OCI-LY7 (cell line): ENCODE data around the gene KCNAB2. TPM values are rescaled to one million over a fixed set of nuclear protein-coding genes. Genes with fewer than 3 reads are reported as not detected.
"Not testable (repeated sequence)": the region's sequence is repeated elsewhere in the genome, so short reads cannot be mapped to it uniquely, and the experiment has no call there.

Experiments
- BruUV-seq: library from RNA; stranded (reverse); fragments of 400-500 nt; replicated peaks from 2 replicates; lab custom pipeline; 2021; lab: Mats Ljungman, UMichigan
- CTCF ChIA-PET: fragments of 300-600 bp; sonication (Branson Sonifier 250); formaldehyde crosslinking; loops from one replicate; lab custom pipeline; 2022; ENCODE audit warnings: antibody characterized with exemption; ENCODE audit not compliant: unreplicated experiment; lab: Charles Lee
- POLR2A ChIA-PET: fragments of 300-600 bp; sonication (Branson Sonifier 250); formaldehyde crosslinking; loops from one replicate; lab custom pipeline; 2022; ENCODE audit warnings: antibody characterized with exemption; lab: Charles Lee
- DNase-seq: peaks from one replicate; pipeline ENCODE4 v3.0.0-alpha.2; 2015; ENCODE audit warnings: low spot score
- H2AFZ ChIP-seq: fragments of 200-600 bp; sonication (generic), shearing (Covaris generic); 2 replicates; pipeline ENCODE4 v1.6.1; 2014; ENCODE audit warnings: mild to moderate bottlenecking, antibody characterized with exemption, low read length, moderate library complexity
- H3K27ac ChIP-seq: fragments of 200-600 bp; sonication (generic); 2 replicates; pipeline ENCODE4 v1.5.1; 2014; ENCODE audit warnings: mixed run types, low read depth, mild to moderate bottlenecking, moderate library complexity, low read length, inconsistent platforms; ENCODE audit not compliant: poor library complexity, severe bottlenecking
- H3K36me3 ChIP-seq: fragments of 200-600 bp; sonication (generic); 2 replicates; pipeline ENCODE4 v1.6.1; 2014; ENCODE audit warnings: mild to moderate bottlenecking, antibody characterized with exemption, low read length, moderate library complexity, mixed read lengths; ENCODE audit not compliant: insufficient read depth
- H3K4me1 ChIP-seq: fragments of 200-600 bp; sonication (generic); 2 replicates; pipeline ENCODE4 v1.5.1; 2014; ENCODE audit warnings: mild to moderate bottlenecking, low read length; ENCODE audit not compliant: insufficient read depth, poor library complexity, severe bottlenecking
- H3K4me2 ChIP-seq: fragments of 200-600 bp; sonication (generic); 2 replicates; pipeline ENCODE4 v1.6.1; 2014; ENCODE audit warnings: mild to moderate bottlenecking, low read length
- H3K4me3 ChIP-seq: fragments of 200-600 bp; sonication (generic); 2 replicates; pipeline ENCODE4 v1.5.1; 2014; ENCODE audit warnings: mild to moderate bottlenecking, low read depth, low read length; ENCODE audit not compliant: poor library complexity, severe bottlenecking
- H3K79me2 ChIP-seq: fragments of 200-600 bp; sonication (generic); 2 replicates; pipeline ENCODE4 v1.6.1; 2016; ENCODE audit warnings: low read depth, mild to moderate bottlenecking, low read length, moderate library complexity, mixed read lengths; ENCODE audit not compliant: insufficient read depth
- H3K9me2 ChIP-seq: fragments of 200-600 bp; sonication (generic); 2 replicates; pipeline ENCODE4 v1.6.1; 2016; ENCODE audit warnings: mild to moderate bottlenecking, low read length, mixed read lengths; ENCODE audit not compliant: insufficient read depth
- H3K9me3 ChIP-seq: fragments of 200-600 bp; sonication (generic); 2 replicates; pipeline ENCODE4 v1.6.1; 2014; ENCODE audit warnings: mild to moderate bottlenecking, mixed run types, low read length, mixed read lengths
- H4K20me1 ChIP-seq: fragments of 200-600 bp; sonication (generic); 2 replicates; pipeline ENCODE4 v1.6.1; 2014; ENCODE audit warnings: mild to moderate bottlenecking, antibody characterized with exemption, low read length, moderate library complexity, mixed read lengths; ENCODE audit not compliant: insufficient read depth
- EZH2phosphoT487 ChIP-seq: fragments of 200-600 bp; sonication (generic); IDR thresholded peaks from 2 replicates; pipeline ENCODE4 v1.6.1; 2018; ENCODE audit warnings: low read depth, borderline replicate concordance, mild to moderate bottlenecking, mixed run types, antibody characterized with exemption, low read length, moderate library complexity, mixed read lengths
- intact Hi-C: fragments of 100-400 bp; cut with micrococcal nuclease; formaldehyde crosslinking; loops from one replicate; pipeline ENCODE4 v1.10.0; 2022; ENCODE audit not compliant: unreplicated experiment
- total RNA-seq, 2 experiments: library from RNA; depleted of rRNA in 1 of 2; stranded (reverse); fragments of >200 nt in 1 of 2; shearing (Covaris generic) in 1 of 2; gene quantifications; 2 replicates each; pipeline ENCODE4 v1.2.3, GENCODE V29; 2014 to 2022
- TF ChIP-seq, protein P1 (sequence below): fragments of 200-600 bp; sonication (generic); conservative IDR thresholded peaks from 2 replicates; pipeline ENCODE4 v1.5.1; 2014; ENCODE audit warnings: mild to moderate bottlenecking, antibody characterized with exemption, low read length, moderate library complexity, mixed read lengths

KCNAB2 gene
- total RNA-seq, 2 experiments from 2014 or later = 46.7 to 133 TPM

DNA sequence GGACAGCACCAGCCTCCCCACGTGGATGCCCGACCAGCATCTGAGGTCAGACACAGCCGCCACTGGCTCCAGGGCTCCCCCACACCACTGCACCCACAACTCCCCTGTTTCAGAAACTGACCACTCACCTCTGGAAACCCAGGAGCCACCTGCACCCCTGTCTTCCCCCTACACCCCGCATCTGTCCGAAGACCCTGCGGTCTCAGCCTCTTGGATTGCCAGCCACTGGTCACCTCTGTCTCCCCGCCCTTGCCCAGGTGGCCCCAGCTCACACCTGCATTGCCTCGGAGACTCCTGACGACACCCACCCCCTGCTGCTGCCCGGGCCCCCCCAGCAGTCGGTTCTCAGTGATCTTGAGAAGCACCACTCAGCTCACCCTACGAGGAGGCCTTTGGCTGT lies 32.2 kb upstream of the KCNAB2 start:
- Histone ChIP-seq H3K9me2 (no peaks in the 10 kb centered on the region), H4K20me1 (no peaks in the 10 kb centered on the region), H3K4me3 (no peak overlapping the region), H3K9me3 (no peaks in the 10 kb centered on the region), H3K79me2 (no peaks in the 10 kb centered on the region), H2AFZ (no peak overlapping the region), H3K4me1 (no peaks in the 10 kb centered on the region), H3K27ac (no peak overlapping the region), H3K4me2 (no peak overlapping the region), H3K36me3 (no peaks in the 10 kb centered on the region)
- BruUV-seq = no TSS peak
- TF ChIP-seq EZH2phosphoT487 = no peak
- TF ChIP-seq, protein P1, sequence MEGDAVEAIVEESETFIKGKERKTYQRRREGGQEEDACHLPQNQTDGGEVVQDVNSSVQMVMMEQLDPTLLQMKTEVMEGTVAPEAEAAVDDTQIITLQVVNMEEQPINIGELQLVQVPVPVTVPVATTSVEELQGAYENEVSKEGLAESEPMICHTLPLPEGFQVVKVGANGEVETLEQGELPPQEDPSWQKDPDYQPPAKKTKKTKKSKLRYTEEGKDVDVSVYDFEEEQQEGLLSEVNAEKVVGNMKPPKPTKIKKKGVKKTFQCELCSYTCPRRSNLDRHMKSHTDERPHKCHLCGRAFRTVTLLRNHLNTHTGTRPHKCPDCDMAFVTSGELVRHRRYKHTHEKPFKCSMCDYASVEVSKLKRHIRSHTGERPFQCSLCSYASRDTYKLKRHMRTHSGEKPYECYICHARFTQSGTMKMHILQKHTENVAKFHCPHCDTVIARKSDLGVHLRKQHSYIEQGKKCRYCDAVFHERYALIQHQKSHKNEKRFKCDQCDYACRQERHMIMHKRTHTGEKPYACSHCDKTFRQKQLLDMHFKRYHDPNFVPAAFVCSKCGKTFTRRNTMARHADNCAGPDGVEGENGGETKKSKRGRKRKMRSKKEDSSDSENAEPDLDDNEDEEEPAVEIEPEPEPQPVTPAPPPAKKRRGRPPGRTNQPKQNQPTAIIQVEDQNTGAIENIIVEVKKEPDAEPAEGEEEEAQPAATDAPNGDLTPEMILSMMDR = no peak
- DNase-seq = no peak
- CTCF ChIA-PET = no interaction called here
- POLR2A ChIA-PET = no interaction called here
- intact Hi-C loops = no loop called here

DNA sequence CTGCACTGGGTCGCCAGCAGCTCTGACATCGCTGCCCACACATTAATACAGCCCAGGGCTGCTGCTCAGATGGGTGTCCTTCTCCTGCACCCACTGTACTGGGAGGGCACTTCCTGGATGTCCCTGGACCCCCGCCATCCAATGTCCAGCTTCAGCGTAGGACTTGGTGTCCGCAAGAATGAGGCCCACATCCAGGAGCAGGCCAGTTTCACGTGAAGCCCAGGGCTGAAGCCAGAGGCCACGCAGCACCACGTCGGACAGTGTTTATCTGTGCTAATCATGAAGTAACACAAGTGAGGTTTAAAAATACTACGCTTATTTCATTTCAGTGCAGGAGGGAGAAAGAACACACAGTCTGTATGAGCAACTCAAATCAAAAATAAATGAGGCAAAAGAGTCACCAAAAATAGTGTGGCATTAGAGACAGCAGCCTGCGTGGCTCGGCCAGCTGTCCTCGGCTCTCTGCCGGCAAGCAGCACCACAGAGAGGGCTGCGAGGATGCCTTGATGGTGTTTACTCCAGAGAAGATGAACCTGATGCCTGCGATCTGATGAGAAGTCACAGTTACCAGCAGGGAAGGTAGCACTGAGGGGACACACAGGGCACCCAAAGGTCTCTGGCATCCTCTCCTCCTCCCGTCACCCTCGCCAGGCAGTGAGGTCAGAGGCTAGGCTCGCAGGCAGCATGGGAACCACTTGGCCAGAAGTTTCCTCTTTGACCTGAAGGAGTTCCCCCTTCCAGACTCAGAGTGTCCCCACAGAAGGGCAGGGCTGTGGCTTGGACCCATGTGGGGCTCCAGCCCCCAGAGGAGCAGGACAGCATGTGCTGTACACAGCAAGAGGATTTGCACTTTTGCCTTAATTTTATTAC lies 31.3 kb upstream of the KCNAB2 start:
- H3K4me1 ChIP-seq = no peaks in the 10 kb centered on the region
- H3K4me3 ChIP-seq = no peak overlapping the region
- no TSS peak for BruUV-seq
- CTCF ChIA-PET = no interaction called here
- H3K9me2 ChIP-seq = no peaks in the 10 kb centered on the region
- H3K9me3 ChIP-seq = no peaks in the 10 kb centered on the region
- H2AFZ ChIP-seq = no peak overlapping the region
- H3K27ac ChIP-seq = no peak overlapping the region
- no peak for DNase-seq
- H3K36me3 ChIP-seq = no peaks in the 10 kb centered on the region
- intact Hi-C loops = no loop called here
- H3K4me2 ChIP-seq = no peak overlapping the region
- POLR2A ChIA-PET = no interaction called here
- TF ChIP-seq, protein P1 = no peak
- TF ChIP-seq EZH2phosphoT487 = no peak
- no peaks in the 10 kb centered on the region for H4K20me1 ChIP-seq
- H3K79me2 ChIP-seq = no peaks in the 10 kb centered on the region

DNA sequence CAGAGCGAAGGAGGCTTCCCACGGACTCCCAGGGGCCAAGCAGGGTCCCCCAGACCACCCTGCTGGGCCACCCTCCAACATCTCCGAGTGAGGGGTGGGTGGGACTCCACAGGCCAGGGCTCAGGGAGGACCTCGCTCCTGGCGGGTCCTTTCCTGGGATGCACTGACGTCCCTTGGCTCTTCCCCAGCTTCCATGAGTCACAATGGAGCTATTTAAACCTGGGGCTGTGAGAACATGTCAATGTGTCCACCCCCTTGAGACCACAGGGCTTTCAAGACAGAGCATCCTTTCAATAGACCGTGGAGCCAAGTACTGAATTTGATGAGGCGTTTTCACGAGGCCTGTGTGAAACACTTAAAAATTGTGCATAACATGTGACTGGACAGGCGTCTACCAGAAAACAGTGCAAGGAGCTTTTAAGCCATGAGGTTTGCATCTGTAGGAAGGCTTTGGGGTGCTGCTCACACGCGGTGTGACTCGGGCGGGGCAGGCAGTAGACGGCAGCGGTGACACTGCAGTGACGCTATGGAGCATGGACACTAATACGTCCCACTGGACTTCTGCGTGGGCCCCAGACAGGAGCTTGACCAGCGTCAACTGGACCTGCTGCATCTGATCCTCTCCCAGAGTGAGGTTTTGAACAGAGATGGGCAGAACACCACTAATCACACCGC lies 29.4 kb upstream of the KCNAB2 start:
- no peak overlapping the region for H2AFZ ChIP-seq
- H3K4me2 ChIP-seq = no peak overlapping the region
- POLR2A ChIA-PET = no interaction called here
- no peaks in the 10 kb centered on the region for H4K20me1 ChIP-seq
- no peak overlapping the region for H3K4me3 ChIP-seq
- no peak for DNase-seq
- H3K27ac ChIP-seq = no peak overlapping the region
- H3K36me3 ChIP-seq = no peaks in the 10 kb centered on the region
- H3K9me3 ChIP-seq = no peaks in the 10 kb centered on the region
- TF ChIP-seq, protein P1 = no peak
- no peak for TF ChIP-seq EZH2phosphoT487
- no peaks in the 10 kb centered on the region for H3K79me2 ChIP-seq
- no TSS peak for BruUV-seq
- H3K9me2 ChIP-seq = no peaks in the 10 kb centered on the region
- no peaks in the 10 kb centered on the region for H3K4me1 ChIP-seq
- CTCF ChIA-PET = interaction anchor here (0.6 kb wide), 1 partner anchor 11 kb away, joined by 6 read pairs; no protein-coding TSS in a partner anchor
- intact Hi-C loops = no loop called here

DNA sequence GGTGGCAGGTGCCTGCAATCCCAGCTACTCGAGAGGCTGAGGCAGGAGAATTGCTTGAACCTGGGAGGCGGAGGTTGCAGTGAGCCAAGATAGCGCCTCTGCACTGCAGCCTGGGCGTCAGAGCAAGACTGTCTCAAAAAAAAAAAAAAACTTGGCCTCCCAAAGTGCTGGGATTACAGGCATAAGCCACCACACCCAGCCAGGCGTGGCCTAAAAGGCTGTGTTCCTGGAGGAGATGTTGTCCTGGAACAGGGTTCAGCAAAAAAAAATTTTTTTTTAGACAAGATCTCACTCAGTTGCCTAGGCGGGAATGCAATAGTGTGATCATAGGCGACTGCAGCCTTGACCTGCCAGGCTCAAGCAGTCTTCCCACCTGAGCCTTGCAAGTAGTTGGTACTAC lies 28.0 kb upstream of the KCNAB2 start:
- H3K9me3 ChIP-seq, POLR2A ChIA-PET, H3K9me2 ChIP-seq, BruUV-seq, H3K4me3 ChIP-seq, H3K4me1 ChIP-seq, H3K4me2 ChIP-seq, DNase-seq, H3K27ac ChIP-seq, intact Hi-C loops, H4K20me1 ChIP-seq, H3K36me3 ChIP-seq, H2AFZ ChIP-seq, CTCF ChIA-PET, H3K79me2 ChIP-seq: not testable (repeated sequence)
